OCI-LY3 (cell line): ENCODE data around the gene PIWIL1.

Source experiments
- H2AFZ ChIP-seq: fragments of 200-600, 300-600 bp; shearing (Covaris generic); 2 replicates; pipeline ENCODE4 v1.6.0; 2014; ENCODE audit warnings: antibody characterized with exemption, low read depth, low read length
- H3K27ac ChIP-seq: fragments of 200-600, 300-600 bp; sonication (generic); 2 replicates; pipeline ENCODE4 v1.5.1; 2014; ENCODE audit warnings: mild to moderate bottlenecking, low read length, moderate library complexity, mixed read lengths
- H3K27me3 ChIP-seq: fragments of 200-600, 300-600 bp; sonication (generic); 2 replicates; pipeline ENCODE4 v1.6.1; 2014; ENCODE audit warnings: low read depth, low read length, mixed read lengths
- H3K36me3 ChIP-seq: fragments of 200-600, 300-600 bp; sonication (generic); replicated peaks from 2 replicates; pipeline ENCODE3; 2014; ENCODE audit warnings: low read depth, low read length, mixed read lengths
- H3K4me1 ChIP-seq: fragments of 300-600, 200-600 bp; sonication (generic); 2 replicates; pipeline ENCODE4 v1.6.1; 2014; ENCODE audit warnings: low read length, mixed read lengths
- H3K4me2 ChIP-seq: fragments of 200-600, 300-600 bp; sonication (generic); 2 replicates; pipeline ENCODE4 v1.6.1; 2014; ENCODE audit warnings: low read length, mixed read lengths
- H3K4me3 ChIP-seq: fragments of 300-600, 200-600 bp; sonication (generic); 2 replicates; pipeline ENCODE4 v1.5.1; 2014; ENCODE audit warnings: antibody characterized with exemption, mild to moderate bottlenecking, low read length, moderate library complexity
- H3K79me2 ChIP-seq: fragments of 300-600, 200-600 bp; shearing (Covaris generic); 2 replicates; pipeline ENCODE4 v1.6.1; 2014; ENCODE audit warnings: mild to moderate bottlenecking, low read length, mixed read lengths
- H3K9ac ChIP-seq: fragments of 300-600, 200-600 bp; shearing (Covaris generic); 2 replicates; pipeline ENCODE4 v1.6.0; 2014; ENCODE audit warnings: mild to moderate bottlenecking, low read length, moderate library complexity
- H3K9me3 ChIP-seq: fragments of 200-600, 300-600 bp; shearing (Covaris generic); 2 replicates; pipeline ENCODE4 v1.6.1; 2014; ENCODE audit warnings: low read length, mixed read lengths; ENCODE audit not compliant: insufficient read depth
- H4K20me1 ChIP-seq: fragments of 200-600, 300-600 bp; sonication (generic); 2 replicates; pipeline ENCODE4 v1.6.1; 2016; ENCODE audit warnings: low read length, mixed read lengths; ENCODE audit not compliant: insufficient read depth
- CTCF ChIP-seq: fragments of 200-600, 300-600 bp; sonication (generic); IDR thresholded peaks from 2 replicates; pipeline ENCODE4 v1.5.1; 2014; ENCODE audit warnings: antibody characterized with exemption, low read length, low read depth
- EZH2phosphoT487 ChIP-seq: fragments of 200-600 bp; shearing (Covaris generic); IDR thresholded peaks from 2 replicates; pipeline ENCODE4 v1.6.1; 2018; ENCODE audit warnings: antibody characterized with exemption, mixed run types, low read depth

The PIWIL1 gene

GRCh38 chr12:130367003-130367402, 29.3 kb downstream of the PIWIL1 start:
- H3K4me2 ChIP-seq: no peak overlapping the region
- H3K79me2 ChIP-seq: no peaks in the 10 kb centered on the region
- no peak overlapping the region for H3K27ac ChIP-seq

GRCh38 chr12:130367523-130367922, 29.8 kb downstream of the PIWIL1 start:
- Histone ChIP-seq H3K9ac (no peak overlapping the region), H3K4me1 (no peaks in the 10 kb centered on the region), H3K4me3 (no peak overlapping the region), H3K36me3 (no peaks in the 10 kb centered on the region), H3K27me3 (no peaks in the 10 kb centered on the region), H2AFZ (no peak overlapping the region), H3K4me2 (no peak overlapping the region), H3K9me3 (no peaks in the 10 kb centered on the region), H3K79me2 (no peaks in the 10 kb centered on the region), H4K20me1 (no peaks in the 10 kb centered on the region), H3K27ac (no peak overlapping the region)
- TF ChIP-seq EZH2phosphoT487: no peak
- TF ChIP-seq CTCF: no peak

More at GRCh38 chr12:130367003-130367402, 29.3 kb downstream of the PIWIL1 start:
- no peak overlapping the region for H3K9ac ChIP-seq
- no peaks in the 10 kb centered on the region for H4K20me1 ChIP-seq
- H3K9me3 ChIP-seq: no peaks in the 10 kb centered on the region
- no peak for TF ChIP-seq EZH2phosphoT487
- TF ChIP-seq CTCF: no peak
- H2AFZ ChIP-seq: no peak overlapping the region
- H3K36me3 ChIP-seq: no peaks in the 10 kb centered on the region
- no peaks in the 10 kb centered on the region for H3K27me3 ChIP-seq
- H3K4me3 ChIP-seq: no peak overlapping the region
- H3K4me1 ChIP-seq: no peaks in the 10 kb centered on the region

- no peak for TF ChIP-seq EZH2phosphoT487
- TF ChIP-seq CTCF: no peak
- no peaks in the 10 kb centered on the region for H3K36me3 ChIP-seq
- no peaks in the 10 kb centered on the region for H4K20me1 ChIP-seq
Observed at GRCh38 chr12:130369816-130370215, 32.1 kb downstream of the PIWIL1 start.

GRCh38 chr12:130371296-130371695, 33.6 kb downstream of the PIWIL1 start:
- H3K9me3 ChIP-seq: no peaks in the 10 kb centered on the region
- H3K36me3 ChIP-seq: no peaks in the 10 kb centered on the region
- H3K9ac ChIP-seq: no peak overlapping the region
- no peaks in the 10 kb centered on the region for H3K79me2 ChIP-seq
- H2AFZ ChIP-seq: no peak overlapping the region
- no peaks in the 10 kb centered on the region for H3K27me3 ChIP-seq
- H3K27ac ChIP-seq: no peak overlapping the region
- no peak overlapping the region for H3K4me3 ChIP-seq
- H3K4me1 ChIP-seq: no peaks in the 10 kb centered on the region
- no peak overlapping the region for H3K4me2 ChIP-seq
- TF ChIP-seq EZH2phosphoT487 (no peak), CTCF (no peak)
- no peaks in the 10 kb centered on the region for H4K20me1 ChIP-seq

More at GRCh38 chr12:130369816-130370215, 32.1 kb downstream of the PIWIL1 start:
- no peaks in the 10 kb centered on the region for H3K79me2 ChIP-seq
- H3K9me3 ChIP-seq: no peaks in the 10 kb centered on the region
- no peak overlapping the region for H3K9ac ChIP-seq
- no peak overlapping the region for H3K4me3 ChIP-seq
- H3K4me2 ChIP-seq: no peak overlapping the region
- no peaks in the 10 kb centered on the region for H3K27me3 ChIP-seq
- H2AFZ ChIP-seq: no peak overlapping the region
- no peak overlapping the region for H3K27ac ChIP-seq
- H3K4me1 ChIP-seq: no peaks in the 10 kb centered on the region
